ENCODE data around the gene PRKN.

PRKN gene

GRCh38 chr6:162273986-162274385, 453.6 kb downstream of the PRKN start:
- no peak for DNase-seq

GRCh38 chr6:162271922-162272321, 455.6 kb downstream of the PRKN start:
- no peak for DNase-seq

GRCh38 chr6:162270966-162271365, 456.6 kb downstream of the PRKN start:
- no peak for DNase-seq

GRCh38 chr6:162267641-162268040, 459.9 kb downstream of the PRKN start:
- DNase-seq: no peak

GRCh38 chr6:162267126-162267525, 460.4 kb downstream of the PRKN start:
- DNase-seq: no peak

- no peak for DNase-seq
These were observed 463.0 kb downstream of the PRKN start for GRCh38 chr6:162264581-162264980.

GRCh38 chr6:162262466-162263196, 464.9 kb downstream of the PRKN start:
- no peak for DNase-seq

- no peak for DNase-seq
These were observed 466.0 kb downstream of the PRKN start for GRCh38 chr6:162261598-162261997.

GRCh38 chr6:162260027-162260426, 467.5 kb downstream of the PRKN start:
- no peak for DNase-seq

GRCh38 chr6:162258647-162259046, 468.9 kb downstream of the PRKN start:
- DNase-seq: no peak

- no peak for DNase-seq
These were observed 471.2 kb downstream of the PRKN start for GRCh38 chr6:162256361-162256760.

GRCh38 chr6:162251257-162251656, 476.3 kb downstream of the PRKN start:
- no peak for DNase-seq

GRCh38 chr6:162249907-162250642, 477.5 kb downstream of the PRKN start:
- DNase-seq: no peak

GRCh38 chr6:162245830-162246420, 481.6 kb downstream of the PRKN start:
- DNase-seq: no peak

- DNase-seq: no peak
These were observed 483.5 kb downstream of the PRKN start for GRCh38 chr6:162244031-162244430.

GRCh38 chr6:162242915-162243314, 484.7 kb downstream of the PRKN start:
- DNase-seq: no peak

- no peak for DNase-seq
These were observed 488.2 kb downstream of the PRKN start for GRCh38 chr6:162239330-162239729.

- DNase-seq: no peak
These were observed 488.9 kb downstream of the PRKN start for GRCh38 chr6:162238675-162239074.

- DNase-seq: no peak
These were observed 490.2 kb downstream of the PRKN start for GRCh38 chr6:162237331-162237730.

GRCh38 chr6:162234631-162235030, 492.9 kb downstream of the PRKN start:
- no peak for DNase-seq

- no peak for DNase-seq
These were observed 497.3 kb downstream of the PRKN start for GRCh38 chr6:162230147-162230752.

GRCh38 chr6:162229093-162229492, 498.5 kb downstream of the PRKN start:
- DNase-seq: no peak

- no peak for DNase-seq
These were observed 500.8 kb downstream of the PRKN start for GRCh38 chr6:162226803-162227202.

GRCh38 chr6:162222521-162222920, 505.0 kb downstream of the PRKN start:
- no peak for DNase-seq

Data from CD4-positive, alpha-beta T cell treated with Interleukin-12 subunit alpha and Interleukin-12 subunit beta, for 1 hour (primary cell).